Lung (tissue), 12 donors: ENCODE data around the gene RAVER1. TPM values are rescaled to one million over a fixed set of nuclear protein-coding genes. Genes with fewer than 3 reads are reported as not detected.

Source experiments
- ATAC-seq: fragments of 200-7000 bp; cut with Tn5 transposase; one replicate; pipeline ENCODE4 v1.9.1; 2020; ENCODE audit warnings: moderate number of reproducible peaks; ENCODE audit not compliant: insufficient read depth, low FRiP score
- DNase-seq, 3 donors: peaks; one replicate each; pipeline ENCODE4 v3.0.0-alpha.2; 2013 to 2017
- H3K27ac ChIP-seq, 2 donors: one replicate each; pipeline ENCODE4 v1.5.1; 2013; ENCODE audit warnings: mild to moderate bottlenecking in 2 of 2, moderate library complexity in 2 of 2, control low read depth in 1 of 2, inconsistent platforms in 1 of 2, low read depth in 1 of 2, low read length in 1 of 2
- H3K27me3 ChIP-seq, 3 donors: one replicate each; pipeline ENCODE4 v1.5.1; 2013; ENCODE audit warnings: low read length in 2 of 3; ENCODE audit not compliant: control insufficient read depth in 3 of 3, insufficient read depth in 3 of 3
- H3K36me3 ChIP-seq, 4 donors: one replicate each; pipeline ENCODE4 v1.5.1; 2013; ENCODE audit warnings: low read length in 4 of 4, mild to moderate bottlenecking in 1 of 4, moderate library complexity in 1 of 4; ENCODE audit not compliant: control insufficient read depth in 4 of 4, insufficient read depth in 4 of 4
- H3K4me1 ChIP-seq, 5 donors: one replicate each; pipeline ENCODE4 v1.5.1; 2013; ENCODE audit warnings: low read length in 5 of 5, mild to moderate bottlenecking in 2 of 5, moderate library complexity in 1 of 5; ENCODE audit not compliant: control insufficient read depth in 5 of 5, insufficient read depth in 5 of 5
- H3K4me3 ChIP-seq: one replicate; pipeline ENCODE4 v1.5.1; 2013; ENCODE audit warnings: mild to moderate bottlenecking, control low read depth, moderate library complexity
- H3K9ac ChIP-seq, 2 donors: one replicate each; pipeline ENCODE4 v1.5.1; 2013; ENCODE audit warnings: low read length in 2 of 2, control low read depth in 1 of 2; ENCODE audit not compliant: insufficient read depth in 1 of 2
- H3K9me3 ChIP-seq, 4 donors: one replicate each; pipeline ENCODE4 v1.5.1; 2013; ENCODE audit warnings: low read length in 3 of 4, mild to moderate bottlenecking in 1 of 4, moderate library complexity in 1 of 4; ENCODE audit not compliant: control insufficient read depth in 4 of 4, insufficient read depth in 3 of 4
- WGBS, 2 donors: extraction: QIAGEN DNeasy Blood & Tissue Kit; methylation state at CpG; one replicate each; pipeline ENCODE4 v1.1.7; 2013; 5-methylcytosine and 5-hydroxymethylcytosine counted together
- polyA plus RNA-seq, 2 donors: library from polyadenylated mRNA; stranded (reverse); fragments of 200-250 nt; gene quantifications; one replicate each; pipeline ENCODE4 v1.2.1, GENCODE V29; 2013
- total RNA-seq, 2 donors: library from RNA; depleted of rRNA in 1 of 2; stranded (reverse); fragments of >200 nt in 1 of 2; gene quantifications; one replicate each; pipeline ENCODE4 v1.2.1, GENCODE V29; 2014 to 2021
- TF ChIP-seq, protein P1 (sequence below): IDR thresholded peaks from 2 replicates; pipeline ENCODE4 v1.5.1; 2012; ENCODE audit warnings: mild to moderate bottlenecking; ENCODE audit errors: control extremely low read depth, extremely low read depth
- donor health status: control.
- donor health status: control.
- donor health status: Bipolar disorder and iron deficiency.
- donor health status: healthy.
- donor health status: DM: yes; HTN: yes; CAD: no.

Gene RAVER1
- total and polyA plus RNA-seq, 4 donors = 10.5 to 46.1 (median 19.4) TPM

DNA sequence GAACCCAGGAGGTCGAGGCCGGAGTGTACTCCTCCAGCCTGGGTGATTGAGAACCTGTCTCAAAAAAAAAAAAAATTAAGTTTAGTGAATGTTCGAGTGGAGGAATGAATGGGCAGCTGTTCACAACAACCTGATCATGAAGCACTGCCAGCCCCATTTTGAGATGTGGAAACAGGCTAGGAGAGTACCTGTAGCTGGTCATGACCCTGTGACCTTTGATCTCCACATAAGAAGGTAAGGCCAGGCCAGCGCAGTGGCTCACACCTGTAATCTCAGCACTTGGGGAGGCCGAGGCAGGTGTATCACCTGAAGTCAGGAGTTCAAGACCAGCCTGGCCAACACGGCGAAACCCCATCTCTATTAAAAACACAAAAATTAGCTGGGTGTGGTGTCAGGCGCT is 7.6 kb downstream of the RAVER1 start:
- TF ChIP-seq, protein P1, sequence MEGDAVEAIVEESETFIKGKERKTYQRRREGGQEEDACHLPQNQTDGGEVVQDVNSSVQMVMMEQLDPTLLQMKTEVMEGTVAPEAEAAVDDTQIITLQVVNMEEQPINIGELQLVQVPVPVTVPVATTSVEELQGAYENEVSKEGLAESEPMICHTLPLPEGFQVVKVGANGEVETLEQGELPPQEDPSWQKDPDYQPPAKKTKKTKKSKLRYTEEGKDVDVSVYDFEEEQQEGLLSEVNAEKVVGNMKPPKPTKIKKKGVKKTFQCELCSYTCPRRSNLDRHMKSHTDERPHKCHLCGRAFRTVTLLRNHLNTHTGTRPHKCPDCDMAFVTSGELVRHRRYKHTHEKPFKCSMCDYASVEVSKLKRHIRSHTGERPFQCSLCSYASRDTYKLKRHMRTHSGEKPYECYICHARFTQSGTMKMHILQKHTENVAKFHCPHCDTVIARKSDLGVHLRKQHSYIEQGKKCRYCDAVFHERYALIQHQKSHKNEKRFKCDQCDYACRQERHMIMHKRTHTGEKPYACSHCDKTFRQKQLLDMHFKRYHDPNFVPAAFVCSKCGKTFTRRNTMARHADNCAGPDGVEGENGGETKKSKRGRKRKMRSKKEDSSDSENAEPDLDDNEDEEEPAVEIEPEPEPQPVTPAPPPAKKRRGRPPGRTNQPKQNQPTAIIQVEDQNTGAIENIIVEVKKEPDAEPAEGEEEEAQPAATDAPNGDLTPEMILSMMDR = no peak
- no peaks in the 10 kb centered on the region for H3K9me3 ChIP-seq
- H3K9ac ChIP-seq = no peak overlapping the region
- ATAC-seq (no peak), DNase-seq (no peak)
- no peaks in the 10 kb centered on the region for H3K4me1 ChIP-seq
- no peak overlapping the region for H3K4me3 ChIP-seq
- H3K27ac ChIP-seq = no peak overlapping the region
- WGBS, 2 donors = 95 to 96% methylated on average over 8 of the region's 8 CpGs
- no peaks in the 10 kb centered on the region for H3K27me3 ChIP-seq
- peaks cover 8 to 78% (median 41%) of the 10 kb centered on the region in 4 donors for H3K36me3 ChIP-seq

GRCh38 chr19:10321874-10322835 is 11.2 kb downstream of the RAVER1 start:
- Histone ChIP-seq H3K9ac (no peak overlapping the region), H3K36me3 (peaks cover 8 to 82% (median 28%) of the 10 kb centered on the region in 4 donors), H3K9me3 (no peaks in the 10 kb centered on the region), H3K27ac (no peak overlapping the region), H3K4me3 (no peak overlapping the region), H3K27me3 (no peaks in the 10 kb centered on the region), H3K4me1 (no peaks in the 10 kb centered on the region)
- 93 to 96% methylated on average over 18 to 19 of the region's 19 CpGs for WGBS, 2 donors
- TF ChIP-seq, protein P1 = no peak
- ATAC-seq (no peak), DNase-seq (no peak)

GRCh38 chr19:10321417-10321797 is 11.9 kb downstream of the RAVER1 start:
- H3K9ac ChIP-seq = no peak overlapping the region
- no peak for ATAC-seq

More at GRCh38 chr19:10321417-10321797, 11.9 kb downstream of the RAVER1 start:
- Histone ChIP-seq H3K4me3 (no peak overlapping the region), H3K4me1 (no peaks in the 10 kb centered on the region), H3K36me3 (peaks cover 8 to 79% (median 25%) of the 10 kb centered on the region in 4 donors), H3K9me3 (no peaks in the 10 kb centered on the region), H3K27ac (no peak overlapping the region), H3K27me3 (no peaks in the 10 kb centered on the region)
- no peak for DNase-seq
- WGBS, 2 donors = 78 to 85% methylated on average over 11 of the region's 11 CpGs
- TF ChIP-seq, protein P1 = no peak
